ENCODE data around the gene NCKAP5. TPM values are rescaled to one million over a fixed set of nuclear protein-coding genes. Genes with fewer than 3 reads are reported as not detected.

The NCKAP5 gene
- total RNA-seq, 1 donor from 2014 or later: not detected

- Mint-ChIP-seq H3K27me3 (no peaks in the 10 kb centered on the region), H3K36me3 (ENCODE audit: low read depth) (no peaks in the 10 kb centered on the region), H3K9me3 (no peaks in the 10 kb centered on the region), H3K4me1 (no peaks in the 10 kb centered on the region), H3K27ac (no peak overlapping the region), H3K4me3 (no peak overlapping the region)
- intact Hi-C loops (cut with micrococcal nuclease): no loop called here
- no peak for DNase-seq
Observed at GRCh38 chr2:133252780-133253355, 315.4 kb downstream of the NCKAP5 start.

- intact Hi-C loops (cut with micrococcal nuclease): no loop called here
- no peak overlapping the region for H3K4me3 Mint-ChIP-seq
- DNase-seq: no peak
- no peaks in the 10 kb centered on the region for H3K27me3 Mint-ChIP-seq
- no peaks in the 10 kb centered on the region for H3K4me1 Mint-ChIP-seq
- no peaks in the 10 kb centered on the region for H3K36me3 Mint-ChIP-seq (ENCODE audit: low read depth)
- no peak overlapping the region for H3K27ac Mint-ChIP-seq
- no peaks in the 10 kb centered on the region for H3K9me3 Mint-ChIP-seq
Observed at GRCh38 chr2:133249362-133249761, 318.9 kb downstream of the NCKAP5 start.

- Mint-ChIP-seq H3K4me3 (no peak overlapping the region), H3K27ac (no peak overlapping the region), H3K27me3 (no peaks in the 10 kb centered on the region), H3K9me3 (no peaks in the 10 kb centered on the region), H3K4me1 (no peaks in the 10 kb centered on the region), H3K36me3 (ENCODE audit: low read depth) (no peaks in the 10 kb centered on the region)
- no peak for DNase-seq
- intact Hi-C loops (cut with micrococcal nuclease): no loop called here
Observed at GRCh38 chr2:133248264-133248663, 320.0 kb downstream of the NCKAP5 start.

- no peaks in the 10 kb centered on the region for H3K27me3 Mint-ChIP-seq
- H3K4me3 Mint-ChIP-seq: no peak overlapping the region
- H3K4me1 Mint-ChIP-seq: no peaks in the 10 kb centered on the region
- H3K36me3 Mint-ChIP-seq (ENCODE audit: low read depth): no peaks in the 10 kb centered on the region
- no peak overlapping the region for H3K27ac Mint-ChIP-seq
- intact Hi-C loops (cut with micrococcal nuclease): no loop called here
- no peak for DNase-seq
- no peaks in the 10 kb centered on the region for H3K9me3 Mint-ChIP-seq
Observed at GRCh38 chr2:133247631-133248030, 320.6 kb downstream of the NCKAP5 start.

- H3K4me3 Mint-ChIP-seq: no peak overlapping the region
- no peaks in the 10 kb centered on the region for H3K4me1 Mint-ChIP-seq
- no peaks in the 10 kb centered on the region for H3K9me3 Mint-ChIP-seq
- H3K36me3 Mint-ChIP-seq (ENCODE audit: low read depth): no peaks in the 10 kb centered on the region
- intact Hi-C loops (cut with micrococcal nuclease): no loop called here
- no peaks in the 10 kb centered on the region for H3K27me3 Mint-ChIP-seq
- DNase-seq: no peak
- no peak overlapping the region for H3K27ac Mint-ChIP-seq
Observed at GRCh38 chr2:133241224-133241571, 327.1 kb downstream of the NCKAP5 start.

GRCh38 chr2:133240491-133241223, 327.6 kb downstream of the NCKAP5 start:
- no peak overlapping the region for H3K4me3 Mint-ChIP-seq
- no peaks in the 10 kb centered on the region for H3K27me3 Mint-ChIP-seq
- H3K4me1 Mint-ChIP-seq: no peaks in the 10 kb centered on the region
- H3K36me3 Mint-ChIP-seq (ENCODE audit: low read depth): no peaks in the 10 kb centered on the region
- H3K27ac Mint-ChIP-seq: no peak overlapping the region
- intact Hi-C loops (cut with micrococcal nuclease): no loop called here
- H3K9me3 Mint-ChIP-seq: no peaks in the 10 kb centered on the region
- DNase-seq: no peak

GRCh38 chr2:133235968-133236367, 332.3 kb downstream of the NCKAP5 start:
- Mint-ChIP-seq H3K4me1 (no peaks in the 10 kb centered on the region), H3K36me3 (ENCODE audit: low read depth) (no peaks in the 10 kb centered on the region), H3K9me3 (no peaks in the 10 kb centered on the region), H3K27ac (no peak overlapping the region), H3K27me3 (no peaks in the 10 kb centered on the region), H3K4me3 (no peak overlapping the region)
- intact Hi-C loops (cut with micrococcal nuclease): no loop called here
- no peak for DNase-seq

- H3K27me3 Mint-ChIP-seq: no peaks in the 10 kb centered on the region
- no peaks in the 10 kb centered on the region for H3K4me1 Mint-ChIP-seq
- no peaks in the 10 kb centered on the region for H3K36me3 Mint-ChIP-seq (ENCODE audit: low read depth)
- no peak for DNase-seq
- H3K9me3 Mint-ChIP-seq: peaks cover 4% of the 10 kb centered on the region
- intact Hi-C loops (cut with micrococcal nuclease): no loop called here
- H3K27ac Mint-ChIP-seq: no peak overlapping the region
- no peak overlapping the region for H3K4me3 Mint-ChIP-seq
Observed at GRCh38 chr2:133232556-133232955, 335.7 kb downstream of the NCKAP5 start.

GRCh38 chr2:133231264-133231663, 337.0 kb downstream of the NCKAP5 start:
- H3K27ac Mint-ChIP-seq: no peak overlapping the region
- peaks cover 4% of the 10 kb centered on the region for H3K9me3 Mint-ChIP-seq
- no peaks in the 10 kb centered on the region for H3K27me3 Mint-ChIP-seq
- H3K4me1 Mint-ChIP-seq: no peaks in the 10 kb centered on the region
- no peak for DNase-seq
- H3K4me3 Mint-ChIP-seq: no peak overlapping the region
- intact Hi-C loops (cut with micrococcal nuclease): no loop called here
- H3K36me3 Mint-ChIP-seq (ENCODE audit: low read depth): no peaks in the 10 kb centered on the region

GRCh38 chr2:133229974-133230373, 338.3 kb downstream of the NCKAP5 start:
- intact Hi-C loops (cut with micrococcal nuclease): no loop called here
- H3K4me1 Mint-ChIP-seq: no peaks in the 10 kb centered on the region
- no peaks in the 10 kb centered on the region for H3K27me3 Mint-ChIP-seq
- H3K4me3 Mint-ChIP-seq: no peak overlapping the region
- no peak overlapping the region for H3K27ac Mint-ChIP-seq
- H3K9me3 Mint-ChIP-seq: peaks cover 4% of the 10 kb centered on the region
- DNase-seq: no peak
- H3K36me3 Mint-ChIP-seq (ENCODE audit: low read depth): no peaks in the 10 kb centered on the region

- DNase-seq: no peak
- intact Hi-C loops (cut with micrococcal nuclease): no loop called here
- Mint-ChIP-seq H3K9me3 (peaks cover under 1% of the 10 kb centered on the region), H3K4me1 (no peaks in the 10 kb centered on the region), H3K27ac (no peak overlapping the region), H3K27me3 (no peaks in the 10 kb centered on the region), H3K4me3 (no peak overlapping the region), H3K36me3 (ENCODE audit: low read depth) (no peaks in the 10 kb centered on the region)
Observed at GRCh38 chr2:133223226-133223625, 345.0 kb downstream of the NCKAP5 start.

GRCh38 chr2:133221398-133221797, 346.9 kb downstream of the NCKAP5 start:
- Mint-ChIP-seq H3K4me3 (no peak overlapping the region), H3K4me1 (no peaks in the 10 kb centered on the region), H3K27me3 (no peaks in the 10 kb centered on the region), H3K27ac (no peak overlapping the region), H3K9me3 (no peaks in the 10 kb centered on the region), H3K36me3 (ENCODE audit: low read depth) (no peaks in the 10 kb centered on the region)
- intact Hi-C loops (cut with micrococcal nuclease): no loop called here
- DNase-seq: no peak

GRCh38 chr2:133218204-133218603, 350.1 kb downstream of the NCKAP5 start:
- no peaks in the 10 kb centered on the region for H3K27me3 Mint-ChIP-seq
- intact Hi-C loops (cut with micrococcal nuclease): no loop called here

GRCh38 chr2:133215477-133215876, 352.8 kb downstream of the NCKAP5 start:
- no peak overlapping the region for H3K27ac Mint-ChIP-seq
- no peak for DNase-seq
- H3K4me1 Mint-ChIP-seq: no peaks in the 10 kb centered on the region
- intact Hi-C loops (cut with micrococcal nuclease): no loop called here
- no peaks in the 10 kb centered on the region for H3K9me3 Mint-ChIP-seq
- no peaks in the 10 kb centered on the region for H3K36me3 Mint-ChIP-seq (ENCODE audit: low read depth)
- H3K4me3 Mint-ChIP-seq: no peak overlapping the region
- no peaks in the 10 kb centered on the region for H3K27me3 Mint-ChIP-seq

More at GRCh38 chr2:133218204-133218603, 350.1 kb downstream of the NCKAP5 start:
- DNase-seq: no peak
- H3K9me3 Mint-ChIP-seq: no peaks in the 10 kb centered on the region
- H3K4me3 Mint-ChIP-seq: no peak overlapping the region
- H3K36me3 Mint-ChIP-seq (ENCODE audit: low read depth): no peaks in the 10 kb centered on the region
- H3K27ac Mint-ChIP-seq: no peak overlapping the region
- H3K4me1 Mint-ChIP-seq: no peaks in the 10 kb centered on the region

GRCh38 chr2:133213651-133214050, 354.6 kb downstream of the NCKAP5 start:
- intact Hi-C loops (cut with micrococcal nuclease): no loop called here
- Mint-ChIP-seq H3K4me1 (no peaks in the 10 kb centered on the region), H3K27ac (no peak overlapping the region), H3K27me3 (no peaks in the 10 kb centered on the region), H3K4me3 (no peak overlapping the region), H3K36me3 (ENCODE audit: low read depth) (no peaks in the 10 kb centered on the region), H3K9me3 (no peaks in the 10 kb centered on the region)
- DNase-seq: no peak

All from activated CD4-positive, alpha-beta T cell treated with anti-CD3 and anti-CD28 coated beads, Interleukin-2, amount 10 ng/mL, durations not matched to agents 24 days and 14 days (primary cell).